H1 (cell line): ENCODE data around the gene ERN2. TPM values are rescaled to one million over a fixed set of nuclear protein-coding genes. Genes with fewer than 3 reads are reported as not detected.
"Not testable (repeated sequence)": the region's sequence is repeated elsewhere in the genome, so short reads cannot be mapped to it uniquely, and the experiment has no call there.

Experiments
- CTCF ChIA-PET: fragments of 300-600 bp; sonication (Branson Sonifier 250); formaldehyde crosslinking; loops from one replicate; lab custom pipeline; 2021; ENCODE audit not compliant: partially characterized antibody; lab: Charles Lee
- POLR2A ChIA-PET: fragments of 300-600 bp; sonication (Branson Sonifier 250); formaldehyde crosslinking; loops from one replicate; lab custom pipeline; 2021; ENCODE audit warnings: inconsistent platforms; ENCODE audit not compliant: partially characterized antibody; lab: Charles Lee
- DNase-seq, 2 experiments: peaks; one replicate each; pipeline versions ENCODE4 v3.0.0 to v3.0.0-alpha.2; 2010 to 2022; ENCODE audit warnings: low spot score in 2 of 2, low read depth in 1 of 2, mixed read lengths in 1 of 2
- FAIRE-seq: peaks from 2 replicates; lab custom pipeline; 2011; peaks lifted over from hg19 to GRCh38; lab: Jason Lieb, UNC
- H2AFZ ChIP-seq: 2 replicates; pipeline ENCODE4 v1.8.1; 2012; ENCODE audit warnings: low read length, inconsistent platforms
- H2AK5ac ChIP-seq: 2 replicates; pipeline ENCODE4 v1.6.1; 2013; ENCODE audit warnings: low read depth, low read length
- H2BK120ac ChIP-seq: replicated peaks from 2 replicates; pipeline ENCODE3; 2013; ENCODE audit warnings: low read depth, low read length, inconsistent platforms
- H2BK12ac ChIP-seq: 2 replicates; pipeline ENCODE4 v1.6.1; 2013; ENCODE audit warnings: low read depth, low read length
- H2BK15ac ChIP-seq: 2 replicates; pipeline ENCODE4 v1.6.1; 2013; ENCODE audit warnings: low read length
- H2BK20ac ChIP-seq: 2 replicates; pipeline ENCODE4 v1.6.1; 2013; ENCODE audit warnings: low read length
- H2BK5ac ChIP-seq: 2 replicates; pipeline ENCODE4 v1.6.1; 2013; ENCODE audit warnings: low read depth, low read length
- H3K14ac ChIP-seq: 2 replicates; pipeline ENCODE4 v1.6.1; 2013; ENCODE audit warnings: inconsistent platforms; ENCODE audit not compliant: insufficient read length
- H3K18ac ChIP-seq: 2 replicates; pipeline ENCODE4 v1.6.1; 2013; ENCODE audit warnings: low read length; ENCODE audit errors: extremely low read depth
- H3K23ac ChIP-seq: 2 replicates; pipeline ENCODE4 v1.6.1; 2013; ENCODE audit warnings: inconsistent platforms; ENCODE audit not compliant: insufficient read length
- H3K23me2 ChIP-seq: 2 replicates; pipeline ENCODE4 v1.6.1; 2013; ENCODE audit warnings: low read depth, low read length
- H3K27ac ChIP-seq: 2 replicates; pipeline ENCODE4 v1.6.1; 2011; ENCODE audit warnings: low read depth, low read length, inconsistent platforms
- H3K27me3 ChIP-seq, 4 experiments: replicated peaks in 1 of 4; 1 replicate in 1 of 4; 2 replicates in 3 of 4; pipeline versions ENCODE4 v1.6.1 to v1.8.1; 2011 to 2013; ENCODE audit warnings: low read length in 3 of 4, mild to moderate bottlenecking in 3 of 4, inconsistent platforms in 2 of 4, mixed read lengths in 2 of 4, moderate library complexity in 1 of 4; ENCODE audit not compliant: control insufficient read depth in 3 of 4, insufficient read depth in 3 of 4; ENCODE audit errors: extremely low read depth in 1 of 4
- H3K36me3 ChIP-seq, 4 experiments: 2 replicates each; pipeline versions ENCODE4 v1.6.1 to v1.8.1; 2011 to 2013; ENCODE audit warnings: mild to moderate bottlenecking in 4 of 4, low read length in 3 of 4, moderate library complexity in 2 of 4, control low read depth in 1 of 4, inconsistent platforms in 1 of 4; ENCODE audit not compliant: insufficient read depth in 4 of 4, control insufficient read depth in 2 of 4
- H3K4ac ChIP-seq: replicated peaks from 2 replicates; pipeline ENCODE3; 2013; ENCODE audit warnings: low read length, low read depth, mixed read lengths, inconsistent platforms; ENCODE audit not compliant: insufficient read length
- H3K4me1 ChIP-seq, 4 experiments: replicated peaks in 1 of 4; 1 replicate in 1 of 4; 2 replicates in 3 of 4; pipeline versions ENCODE4 v1.6.1 to v1.8.1; 2011 to 2013; ENCODE audit warnings: low read length in 3 of 4, inconsistent platforms in 2 of 4, mixed read lengths in 1 of 4; ENCODE audit not compliant: insufficient read depth in 4 of 4, control insufficient read depth in 3 of 4
- H3K4me2 ChIP-seq, 2 experiments: 2 replicates each; pipeline versions ENCODE4 v1.6.1 to v1.8.1; 2011 to 2013; ENCODE audit warnings: low read depth in 2 of 2, low read length in 2 of 2, control low read depth in 1 of 2, inconsistent platforms in 1 of 2, mild to moderate bottlenecking in 1 of 2; ENCODE audit not compliant: insufficient read depth in 1 of 2
- H3K4me3 ChIP-seq, 4 experiments: fragments of 200-600, 300-600 bp in 1 of 4; sonication (generic), shearing (Covaris generic), sonication (Bioruptor Twin) in 1 of 4; 2 replicates each; pipeline versions ENCODE4 v1.5.1 to v1.8.1; 2011 to 2016; ENCODE audit warnings: low read length in 4 of 4, low read depth in 3 of 4, control low read depth in 2 of 4, inconsistent platforms in 2 of 4, mild to moderate bottlenecking in 2 of 4, mixed read lengths in 1 of 4, moderate library complexity in 1 of 4; ENCODE audit not compliant: insufficient read depth in 2 of 4; ENCODE audit errors: extremely low read depth in 1 of 4
- H3K56ac ChIP-seq: replicated peaks from 2 replicates; pipeline ENCODE3; 2013; ENCODE audit warnings: low read depth, mild to moderate bottlenecking, mixed read lengths, low read length, inconsistent platforms; ENCODE audit not compliant: insufficient read length
- H3K79me1 ChIP-seq: 2 replicates; pipeline ENCODE4 v1.6.1; 2013; ENCODE audit warnings: low read depth, low read length, control low read depth
- H3K79me2 ChIP-seq, 2 experiments: 2 replicates each; pipeline versions ENCODE4 v1.6.1 to v1.8.1; 2012 to 2013; ENCODE audit warnings: low read length in 2 of 2, mild to moderate bottlenecking in 2 of 2, inconsistent platforms in 1 of 2; ENCODE audit not compliant: insufficient read depth in 2 of 2, control insufficient read depth in 1 of 2
- H3K9ac ChIP-seq, 4 experiments: replicated peaks in 1 of 4; 1 replicate in 1 of 4; 2 replicates in 3 of 4; pipeline versions ENCODE4 v1.6.1 to v1.8.1; 2011 to 2013; ENCODE audit warnings: low read depth in 3 of 4, low read length in 3 of 4, control low read depth in 2 of 4, mild to moderate bottlenecking in 2 of 4, moderate library complexity in 2 of 4, inconsistent platforms in 1 of 4; ENCODE audit errors: extremely low read depth in 1 of 4
- H3K9me3 ChIP-seq, 2 experiments: 2 replicates each; pipeline versions ENCODE4 v1.6.1 to v1.8.1; 2012 to 2013; ENCODE audit warnings: mild to moderate bottlenecking in 2 of 2, moderate library complexity in 2 of 2, control low read depth in 1 of 2, inconsistent platforms in 1 of 2, low read depth in 1 of 2, low read length in 1 of 2, mixed read lengths in 1 of 2; ENCODE audit not compliant: insufficient read depth in 2 of 2
- H4K20me1 ChIP-seq, 2 experiments: replicated peaks in 1 of 2; 2 replicates each; pipeline versions ENCODE3 to v1.8.1; 2011 to 2013; ENCODE audit warnings: inconsistent platforms in 2 of 2, low read length in 2 of 2, mild to moderate bottlenecking in 1 of 2; ENCODE audit not compliant: insufficient read depth in 2 of 2, control insufficient read depth in 1 of 2
- H4K5ac ChIP-seq: 2 replicates; pipeline ENCODE4 v1.6.1; 2013; ENCODE audit warnings: low read length, low read depth, mixed read lengths, inconsistent platforms; ENCODE audit not compliant: insufficient read length
- H4K8ac ChIP-seq: 2 replicates; pipeline ENCODE4 v1.8.0; 2013; ENCODE audit warnings: mild to moderate bottlenecking, moderate library complexity, low read length, inconsistent platforms; ENCODE audit not compliant: insufficient read depth; ENCODE audit errors: extremely low read depth
- H4K91ac ChIP-seq: replicated peaks from 2 replicates; pipeline ENCODE3; 2013; ENCODE audit warnings: low read length, mixed read lengths, inconsistent platforms; ENCODE audit not compliant: insufficient read length
- WGBS, 2 experiments: shearing (Covaris generic) in 1 of 2; methylation state at CpG; one replicate each; pipeline versions ENCODE4 v1.1.6 to v1.1.7; 2013 to 2015; ENCODE audit warnings: low lambda C conversion rate in 2 of 2, mixed read lengths in 2 of 2, inconsistent platforms in 1 of 2, low coverage in 1 of 2, missing lambda C conversion rate in 1 of 2; ENCODE audit not compliant: insufficient replicate concordance in 2 of 2, insufficient coverage in 1 of 2, insufficient read length in 1 of 2; ENCODE audit errors: extremely low coverage in 1 of 2, missing lambda C conversion rate in 1 of 2; 5-methylcytosine and 5-hydroxymethylcytosine counted together
- polyA plus RNA-seq, 7 experiments: library from polyadenylated mRNA; depleted of rRNA in 3 of 7; stranded (reverse) in 5 of 7; unstranded in 2 of 7; fragments of >200 nt in 5 of 7; fragments of 200-250 nt in 2 of 7; gene quantifications; 1 replicate in 5 of 7; 2 replicates in 1 of 7; 4 replicates in 1 of 7; pipeline versions ENCODE4 v1.2.1 to v1.2.3, GENCODE V29; 2011 to 2013; ENCODE audit warnings: missing spikeins in 2 of 7, mixed read lengths in 2 of 7
- total RNA-seq: library from RNA; stranded (reverse); fragmentation: NEBNext Ultra II Directional; extraction: Animal tissue kit (Norgen Biotek cat#: 25700); gene quantifications from 2 replicates; pipeline ENCODE4 v1.2.1, GENCODE V29; 2021

The ERN2 gene
- total and polyA plus RNA-seq, 2 of the 8 experiments (the other 6 are each of a cell fraction or from before 2014, with no cell fraction given) = 2.4 to 4.4 TPM

GRCh38 chr16:23751053-23751452 lies 38.0 kb upstream of the ERN2 start:
- H3K79me2 ChIP-seq, H3K23me2 ChIP-seq, H3K14ac ChIP-seq, POLR2A ChIA-PET, H3K4me3 ChIP-seq, H3K4me2 ChIP-seq, H2AK5ac ChIP-seq, CTCF ChIA-PET, H3K9me3 ChIP-seq, H3K27ac ChIP-seq, H3K4me1 ChIP-seq, H2BK5ac ChIP-seq, H3K23ac ChIP-seq, H3K9ac ChIP-seq, H4K8ac ChIP-seq, H2BK15ac ChIP-seq, FAIRE-seq, H3K4ac ChIP-seq, H2BK20ac ChIP-seq, H4K20me1 ChIP-seq, H2AFZ ChIP-seq, H2BK120ac ChIP-seq, H3K56ac ChIP-seq, H4K91ac ChIP-seq, H3K18ac ChIP-seq, H3K79me1 ChIP-seq, DNase-seq, H2BK12ac ChIP-seq, H4K5ac ChIP-seq, H3K36me3 ChIP-seq: not testable (repeated sequence)
- peaks cover 6 to 22% (median 20%) of the 10 kb centered on the region in 4 experiments; a peak in 6 of 7 replicates for H3K27me3 ChIP-seq
- WGBS, 2 experiments = 82% methylated on average over 1 of the region's 1 CpG; no CpG with 5 or more reads in 1 of the 2 experiments
